BJ (cell line): ENCODE results near the gene RPRD2. TPM values are rescaled to one million over a fixed set of nuclear protein-coding genes. Genes with fewer than 3 reads are reported as not detected.

Source experiments
- CTCF ChIA-PET: fragments of 350-600 bp; formaldehyde crosslinking; extraction: SDS; loops from one replicate; lab custom pipeline; 2021; ENCODE audit warnings: antibody characterized with exemption, inconsistent platforms; lab: Yijun Ruan, JAX
- POLR2A ChIA-PET: fragments of 300-600 bp; sonication (Branson Sonifier 250); formaldehyde crosslinking; extraction: SDS; loops from one replicate; lab custom pipeline; 2021; ENCODE audit warnings: antibody characterized with exemption; lab: Charles Lee
- DNase-seq: peaks from one replicate; pipeline ENCODE4 v3.0.0-alpha.2; 2011; ENCODE audit warnings: low read depth
- H3K27me3 ChIP-seq: 2 replicates; pipeline ENCODE4 v1.6.0; 2011; ENCODE audit warnings: low read length; ENCODE audit not compliant: control insufficient read depth, insufficient read depth
- H3K36me3 ChIP-seq: 2 replicates; pipeline ENCODE4 v1.5.1; 2011; ENCODE audit warnings: low read length; ENCODE audit not compliant: control insufficient read depth, insufficient read depth
- H3K4me3 ChIP-seq: 2 replicates; pipeline ENCODE4 v1.5.1; 2011; ENCODE audit warnings: low read depth, mild to moderate bottlenecking, control low read depth, low read length
- CTCF ChIP-seq: IDR thresholded peaks from 2 replicates; pipeline ENCODE4 v1.5.1; 2011; ENCODE audit warnings: low read depth, mild to moderate bottlenecking, control low read depth, inconsistent platforms, low read length, moderate library complexity; ENCODE audit not compliant: insufficient read depth
- polyA plus RNA-seq: library from polyadenylated mRNA; depleted of rRNA; stranded (reverse); fragments of >200 nt; gene quantifications from 2 replicates; pipeline ENCODE4 v1.2.3, GENCODE V29; 2011

RPRD2 gene
- polyA plus RNA-seq, 1 experiment = 15.1 TPM

GRCh38 chr1:150376110-150376509 is 12.2 kb downstream of the RPRD2 start:
- ChIA-PET POLR2A (no interaction called here), CTCF (interaction anchor here (0.6 to 1.0 kb wide), 3 partner anchors 9 to 368 kb away, joined by 3 to 4 read pairs (median 3); partner anchors contain the start of gene RPRD2)
- H3K36me3 ChIP-seq = no peaks in the 10 kb centered on the region
- H3K27me3 ChIP-seq = no peaks in the 10 kb centered on the region
- TF ChIP-seq CTCF = no peak
- DNase-seq = no peak
- H3K4me3 ChIP-seq = no peak overlapping the region

GRCh38 chr1:150383631-150384324 is 19.8 kb downstream of the RPRD2 start:
- ChIA-PET CTCF (interaction anchor here (0.7 kb wide), 1 partner anchor 242 kb away, joined by 3 read pairs; no protein-coding TSS in a partner anchor), POLR2A (interaction anchor here (0.6 kb wide), 1 partner anchor 29 kb away, joined by 6 read pairs; no protein-coding TSS in a partner anchor)
- DNase-seq = no peak
- no peak overlapping the region for H3K4me3 ChIP-seq
- no peak for TF ChIP-seq CTCF
- no peaks in the 10 kb centered on the region for H3K27me3 ChIP-seq
- no peaks in the 10 kb centered on the region for H3K36me3 ChIP-seq

- no peak for TF ChIP-seq CTCF
- ChIA-PET POLR2A (no interaction called here), CTCF (interaction anchor here (0.7 to 1.2 kb wide), 2 partner anchors 10 to 23 kb away, joined by 3 read pairs; no protein-coding TSS in a partner anchor)
Observed at GRCh38 chr1:150385537-150386445, 21.8 kb downstream of the RPRD2 start.

GRCh38 chr1:150386592-150386991 is 22.6 kb downstream of the RPRD2 start:
- Histone ChIP-seq H3K36me3 (no peaks in the 10 kb centered on the region), H3K27me3 (no peaks in the 10 kb centered on the region), H3K4me3 (no peak overlapping the region)
- ChIA-PET CTCF (no interaction called here), POLR2A (no interaction called here)
- DNase-seq = no peak
- no peak for TF ChIP-seq CTCF

More at GRCh38 chr1:150385537-150386445, 21.8 kb downstream of the RPRD2 start:
- Histone ChIP-seq H3K36me3 (no peaks in the 10 kb centered on the region), H3K27me3 (no peaks in the 10 kb centered on the region), H3K4me3 (no peak overlapping the region)
- no peak for DNase-seq

- no peak for DNase-seq
- no peaks in the 10 kb centered on the region for H3K27me3 ChIP-seq
- ChIA-PET CTCF (no interaction called here), POLR2A (no interaction called here)
- H3K36me3 ChIP-seq = no peaks in the 10 kb centered on the region
- H3K4me3 ChIP-seq = no peak overlapping the region
- no peak for TF ChIP-seq CTCF
Observed at GRCh38 chr1:150387200-150387599, 23.3 kb downstream of the RPRD2 start.
